HG03108 (cell line): ENCODE results near the gene TAL1.
"Not testable (repeated sequence)": the region's sequence is repeated elsewhere in the genome, so short reads cannot be mapped to it uniquely, and the experiment has no call there.

Source experiments
- ATAC-seq: cut with Tn5 transposase; IDR thresholded peaks from one replicate; pipeline ENCODE4 v1.9.1; 2021; ENCODE audit warnings: moderate library complexity; ENCODE audit not compliant: unreplicated experiment

TAL1 gene

GRCh38 chr1:47213230-47213963 is 18.6 kb downstream of the TAL1 start:
- no peak for ATAC-seq

GRCh38 chr1:47212636-47213229 is 19.3 kb downstream of the TAL1 start:
- ATAC-seq: no peak

- ATAC-seq: no peak
Measured at GRCh38 chr1:47211796-47212269, 20.2 kb downstream of the TAL1 start.

GRCh38 chr1:47210666-47211065 is 21.4 kb downstream of the TAL1 start:
- ATAC-seq: no peak

GRCh38 chr1:47209725-47210325 is 22.2 kb downstream of the TAL1 start:
- ATAC-seq: peak; percentile 50

- no peak for ATAC-seq
Measured at GRCh38 chr1:47209091-47209490, 22.9 kb downstream of the TAL1 start.

GRCh38 chr1:47208374-47208850 is 23.6 kb downstream of the TAL1 start:
- ATAC-seq: no peak

- ATAC-seq: no peak
Measured at GRCh38 chr1:47207803-47208373, 24.1 kb downstream of the TAL1 start.

GRCh38 chr1:47205918-47206317 is 26.1 kb downstream of the TAL1 start:
- no peak for ATAC-seq

GRCh38 chr1:47203504-47203903 is 28.5 kb downstream of the TAL1 start:
- not testable (repeated sequence) for ATAC-seq

GRCh38 chr1:47201179-47201578 is 30.8 kb downstream of the TAL1 start:
- ATAC-seq: no peak

GRCh38 chr1:47198214-47198613 is 33.8 kb downstream of the TAL1 start:
- ATAC-seq: no peak

GRCh38 chr1:47196622-47197021 is 35.4 kb downstream of the TAL1 start:
- ATAC-seq: no peak

GRCh38 chr1:47195981-47196380 is 36.0 kb downstream of the TAL1 start:
- ATAC-seq: not testable (repeated sequence)

- ATAC-seq: no peak
Measured at GRCh38 chr1:47194311-47194710, 37.7 kb downstream of the TAL1 start.

GRCh38 chr1:47193496-47193895 is 38.5 kb downstream of the TAL1 start:
- ATAC-seq: not testable (repeated sequence)

- ATAC-seq: no peak
Measured at GRCh38 chr1:47192458-47193384, 39.3 kb downstream of the TAL1 start.

GRCh38 chr1:47191940-47192457 is 40.0 kb downstream of the TAL1 start:
- ATAC-seq: no peak

GRCh38 chr1:47190857-47191256 is 41.2 kb downstream of the TAL1 start:
- no peak for ATAC-seq

GRCh38 chr1:47190509-47190855 is 41.5 kb downstream of the TAL1 start:
- ATAC-seq: no peak
